HEK293 (cell line): Measurements from ENCODE around the gene TAGLN2.

Source experiments
- CTCF ChIA-PET: fragments of 350-600 bp; formaldehyde crosslinking; extraction: SDS; loops from one replicate; lab custom pipeline; 2021; ENCODE audit warnings: antibody characterized with exemption; lab: Yijun Ruan, JAX
- POLR2A ChIA-PET: fragments of 300-600 bp; formaldehyde crosslinking; extraction: SDS; loops from one replicate; lab custom pipeline; 2020; ENCODE audit warnings: antibody characterized with exemption, inconsistent platforms; lab: Yijun Ruan, JAX
- H3K27ac ChIP-seq: fragments of 200-500 bp; sonication (Bioruptor generic); 2 replicates; pipeline ENCODE4 v1.5.1; 2014; ENCODE audit warnings: low read depth, low read length, control low read depth, inconsistent platforms; ENCODE audit errors: extremely low read depth
- H3K36me3 ChIP-seq, 2 experiments: fragments of 200-500 bp in 1 of 2; sonication (Bioruptor generic) in 1 of 2; 1 replicate in 1 of 2; 2 replicates in 1 of 2; pipeline ENCODE4 v1.5.1; 2014 to 2017; ENCODE audit warnings: inconsistent platforms in 2 of 2, low read length in 2 of 2; ENCODE audit not compliant: control insufficient read depth in 2 of 2, insufficient read depth in 1 of 2
- H3K4me1 ChIP-seq: fragments of 200-500 bp; sonication (Bioruptor generic); 2 replicates; pipeline ENCODE4 v1.5.1; 2014; ENCODE audit warnings: mild to moderate bottlenecking, low read length, inconsistent platforms; ENCODE audit not compliant: control insufficient read depth, insufficient read depth
- H3K4me3 ChIP-seq: 2 replicates; pipeline ENCODE4 v1.5.1; 2011; ENCODE audit warnings: low read depth, mild to moderate bottlenecking, control low read depth, low read length, moderate library complexity
- H3K9me3 ChIP-seq: fragments of 200-500 bp; sonication (Bioruptor generic); 2 replicates; pipeline ENCODE4 v1.5.1; 2014; ENCODE audit warnings: low read depth, low read length, inconsistent platforms; ENCODE audit not compliant: control insufficient read depth, insufficient read depth
- BCL11A ChIP-seq: fragments of 450-650 bp; formaldehyde crosslinking; IDR thresholded peaks from 2 replicates; pipeline ENCODE4 v1.5.1; 2016; ENCODE audit warnings: low read depth, missing biosample characterization, missing genetic modification characterization
- EGR2 ChIP-seq: fragments of 450-650 bp; formaldehyde crosslinking; IDR thresholded peaks from 2 replicates; pipeline ENCODE4 v1.5.1; 2016; ENCODE audit warnings: low read depth, missing biosample characterization, missing genetic modification characterization
- HOXA7 ChIP-seq: sonication (generic); formaldehyde crosslinking; IDR thresholded peaks from 2 replicates; pipeline ENCODE4 v1.8.1; 2022; ENCODE audit warnings: missing genetic modification reagents, borderline replicate concordance
- KLF7 ChIP-seq: fragments of 450-650 bp; formaldehyde crosslinking; IDR thresholded peaks from 2 replicates; pipeline ENCODE4 v1.5.1; 2016; ENCODE audit warnings: missing biosample characterization, missing genetic modification characterization, borderline replicate concordance
- KLF9 ChIP-seq: fragments of 450-650 bp; formaldehyde crosslinking; IDR thresholded peaks from 2 replicates; pipeline ENCODE4 v1.5.1; 2016; ENCODE audit warnings: missing biosample characterization, missing genetic modification characterization, low read depth
- OSR2 ChIP-seq: fragments of 450-650 bp; formaldehyde crosslinking; IDR thresholded peaks from 2 replicates; pipeline ENCODE4 v1.5.1; 2016; ENCODE audit warnings: missing biosample characterization, missing genetic modification characterization
- SALL2 ChIP-seq: fragments of 450-650 bp; formaldehyde crosslinking; IDR thresholded peaks from 2 replicates; pipeline ENCODE4 v1.5.0; 2017; ENCODE audit warnings: missing biosample characterization, mild to moderate bottlenecking, missing genetic modification characterization, borderline replicate concordance
- SETDB1 ChIP-seq: IDR thresholded peaks from one replicate; pipeline ENCODE4 v1.6.1; 2017; ENCODE audit warnings: mild to moderate bottlenecking, low read length, moderate library complexity, mixed read lengths; ENCODE audit not compliant: insufficient read length
- SP7 ChIP-seq: fragments of 450-650 bp; formaldehyde crosslinking; IDR thresholded peaks from 2 replicates; pipeline ENCODE4 v1.5.1; 2016; ENCODE audit warnings: missing biosample characterization, missing genetic modification characterization
- TRIM28 ChIP-seq: IDR thresholded peaks from 2 replicates; pipeline ENCODE4 v1.6.1; 2011; ENCODE audit warnings: low read length, control low read depth, borderline replicate concordance
- WT1 ChIP-seq: fragments of 450-650 bp; formaldehyde crosslinking; IDR thresholded peaks from 2 replicates; pipeline ENCODE4 v1.5.1; 2016; ENCODE audit warnings: missing biosample characterization, missing genetic modification characterization
- ZBTB48 ChIP-seq: fragments of 450-650 bp; formaldehyde crosslinking; IDR thresholded peaks from 2 replicates; pipeline ENCODE4 v1.5.1; 2016; ENCODE audit warnings: missing biosample characterization, missing genetic modification characterization
- ZFP41 ChIP-seq: fragments of 450-650 bp; formaldehyde crosslinking; IDR thresholded peaks from 2 replicates; pipeline ENCODE4 v1.5.1; 2016; ENCODE audit warnings: missing biosample characterization, missing genetic modification characterization, borderline replicate concordance
- ZNF140 ChIP-seq: fragments of 450-650 bp; formaldehyde crosslinking; IDR thresholded peaks from 2 replicates; pipeline ENCODE4 v1.5.1; 2016; ENCODE audit warnings: missing biosample characterization, missing genetic modification characterization
- ZNF146 ChIP-seq: fragments of 450-650 bp; formaldehyde crosslinking; IDR thresholded peaks from 2 replicates; pipeline ENCODE4 v1.5.1; 2016; ENCODE audit warnings: missing biosample characterization, missing genetic modification characterization
- ZNF157 ChIP-seq: fragments of 450-650 bp; formaldehyde crosslinking; IDR thresholded peaks from 2 replicates; pipeline ENCODE4 v1.5.1; 2016; ENCODE audit warnings: missing biosample characterization, missing genetic modification characterization
- ZNF214 ChIP-seq: fragments of 450-650 bp; formaldehyde crosslinking; IDR thresholded peaks from 2 replicates; pipeline ENCODE4 v1.5.1; 2017; ENCODE audit warnings: missing biosample characterization, mild to moderate bottlenecking, missing genetic modification characterization, borderline replicate concordance
- ZNF223 ChIP-seq: fragments of 450-650 bp; formaldehyde crosslinking; IDR thresholded peaks from 2 replicates; pipeline ENCODE4 v1.5.1; 2016; ENCODE audit warnings: missing biosample characterization, missing genetic modification characterization
- ZNF24 ChIP-seq: fragments of 450-650 bp; formaldehyde crosslinking; IDR thresholded peaks from 2 replicates; pipeline ENCODE4 v1.5.1; 2016; ENCODE audit warnings: missing biosample characterization, missing genetic modification characterization
- ZNF248 ChIP-seq: fragments of 450-650 bp; formaldehyde crosslinking; IDR thresholded peaks from 2 replicates; pipeline ENCODE4 v1.5.1; 2017; ENCODE audit warnings: missing biosample characterization, missing genetic modification characterization
- ZNF335 ChIP-seq: fragments of 450-650 bp; formaldehyde crosslinking; conservative IDR thresholded peaks from 2 replicates; pipeline ENCODE4 v1.5.1; 2016; ENCODE audit warnings: missing biosample characterization, missing genetic modification characterization
- ZNF350 ChIP-seq: fragments of 450-650 bp; formaldehyde crosslinking; IDR thresholded peaks from 2 replicates; pipeline ENCODE4 v1.5.0; 2017; ENCODE audit warnings: missing biosample characterization, mild to moderate bottlenecking, missing genetic modification characterization
- ZNF600 ChIP-seq: fragments of 450-650 bp; formaldehyde crosslinking; IDR thresholded peaks from 2 replicates; pipeline ENCODE4 v1.5.1; 2016; ENCODE audit warnings: missing biosample characterization, missing genetic modification characterization
- ZNF654 ChIP-seq: fragments of 450-650 bp; formaldehyde crosslinking; IDR thresholded peaks from 2 replicates; pipeline ENCODE4 v1.5.1; 2016; ENCODE audit warnings: low read depth, missing biosample characterization, missing genetic modification characterization
- ZNF701 ChIP-seq: fragments of 450-650 bp; formaldehyde crosslinking; IDR thresholded peaks from 2 replicates; pipeline ENCODE4 v1.5.1; 2016; ENCODE audit warnings: missing biosample characterization, missing genetic modification characterization
- ZNF76 ChIP-seq: fragments of 450-650 bp; formaldehyde crosslinking; IDR thresholded peaks from 2 replicates; pipeline ENCODE4; 2016; ENCODE audit warnings: low read depth, missing biosample characterization, missing genetic modification characterization, borderline replicate concordance
- ZNF843 ChIP-seq: fragments of 450-650 bp; formaldehyde crosslinking; IDR thresholded peaks from 2 replicates; pipeline ENCODE4 v1.5.1; 2016; ENCODE audit warnings: missing biosample characterization, missing genetic modification characterization
- TF ChIP-seq, protein P1 (sequence below): fragments of 450-650 bp; formaldehyde crosslinking; IDR thresholded peaks from 2 replicates; pipeline ENCODE4 v1.5.1; 2016; ENCODE audit warnings: missing biosample characterization, missing genetic modification characterization, low read depth
- TF ChIP-seq, protein P2 (sequence below): fragments of 450-650 bp; formaldehyde crosslinking; IDR thresholded peaks from 2 replicates; pipeline ENCODE4 v1.5.1; 2017; ENCODE audit warnings: missing biosample characterization, missing genetic modification characterization
- TF ChIP-seq, protein P3 (sequence below): fragments of 450-650 bp; formaldehyde crosslinking; IDR thresholded peaks from 2 replicates; pipeline ENCODE4 v1.5.0; 2017; ENCODE audit warnings: missing biosample characterization, missing genetic modification characterization, borderline replicate concordance

Gene TAGLN2

DNA sequence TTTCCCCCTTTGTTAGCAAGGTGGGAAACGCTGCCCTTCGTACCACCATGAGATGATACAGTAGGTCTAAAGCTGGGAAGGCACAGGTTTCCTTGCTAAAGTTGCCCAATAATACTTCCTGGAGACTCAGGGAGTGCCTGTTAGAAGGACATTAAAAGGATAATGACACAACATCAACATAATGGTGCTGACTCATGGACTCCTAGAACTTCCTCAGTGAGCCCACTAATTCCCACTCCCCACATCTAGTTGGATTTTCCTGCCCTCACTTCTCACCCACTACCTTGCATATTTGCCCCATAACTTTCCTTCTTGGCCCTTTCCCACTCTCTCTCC, 42.8 kb downstream of the TAGLN2 start (continued):
- TF ChIP-seq, protein P1, sequence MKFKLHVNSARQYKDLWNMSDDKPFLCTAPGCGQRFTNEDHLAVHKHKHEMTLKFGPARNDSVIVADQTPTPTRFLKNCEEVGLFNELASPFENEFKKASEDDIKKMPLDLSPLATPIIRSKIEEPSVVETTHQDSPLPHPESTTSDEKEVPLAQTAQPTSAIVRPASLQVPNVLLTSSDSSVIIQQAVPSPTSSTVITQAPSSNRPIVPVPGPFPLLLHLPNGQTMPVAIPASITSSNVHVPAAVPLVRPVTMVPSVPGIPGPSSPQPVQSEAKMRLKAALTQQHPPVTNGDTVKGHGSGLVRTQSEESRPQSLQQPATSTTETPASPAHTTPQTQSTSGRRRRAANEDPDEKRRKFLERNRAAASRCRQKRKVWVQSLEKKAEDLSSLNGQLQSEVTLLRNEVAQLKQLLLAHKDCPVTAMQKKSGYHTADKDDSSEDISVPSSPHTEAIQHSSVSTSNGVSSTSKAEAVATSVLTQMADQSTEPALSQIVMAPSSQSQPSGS (tag by site-specific recombination), result no peak
- TF ChIP-seq EGR2 (peak; percentile 34; the same call in 1 of the 2 replicates), WT1 (no peak)

DNA sequence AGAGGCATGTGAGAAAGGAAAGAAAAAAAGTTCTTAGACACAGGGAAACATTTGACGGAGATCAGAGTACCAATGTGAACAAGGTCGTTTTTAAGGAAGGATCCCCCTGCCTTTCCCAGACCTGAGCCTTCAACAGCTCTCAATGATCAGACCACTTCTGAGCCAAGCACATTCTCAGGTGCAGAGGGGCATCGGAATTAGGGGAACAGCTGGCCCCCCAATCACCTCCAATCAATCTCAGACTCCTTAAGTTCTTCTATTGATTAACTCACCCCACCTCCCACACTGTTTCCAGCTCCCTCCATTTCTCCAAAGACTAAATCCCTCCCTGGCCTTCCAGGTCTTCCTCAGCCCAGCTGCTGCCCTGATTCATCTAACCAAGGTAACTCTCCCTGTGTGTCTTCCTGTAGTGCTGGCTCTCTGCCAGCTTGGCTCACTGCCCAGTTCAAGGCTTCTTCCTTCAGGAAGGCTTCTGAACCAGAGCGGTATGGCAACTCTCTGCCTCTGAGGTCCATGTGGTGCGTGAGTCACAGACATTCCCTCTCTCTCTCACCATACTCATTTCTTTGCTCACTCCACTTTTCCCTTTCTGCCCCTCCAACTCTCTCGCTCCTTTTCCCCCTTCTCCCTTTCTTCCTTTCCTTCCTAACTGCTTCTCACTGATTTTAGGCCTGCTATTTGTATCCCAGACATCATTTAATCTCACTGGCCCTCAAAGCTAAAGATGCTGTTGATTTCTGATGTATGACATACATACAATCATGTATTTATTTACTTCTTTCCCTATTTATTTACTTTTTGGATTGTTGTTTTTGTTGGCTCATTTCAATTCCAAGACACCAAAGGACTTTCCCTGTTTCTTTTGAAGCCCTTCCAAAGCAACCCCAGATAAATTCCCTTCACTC, 43.4 kb downstream of the TAGLN2 start:
- Histone ChIP-seq H3K9me3 (no peaks in the 10 kb centered on the region), H3K4me3 (no peak overlapping the region), H3K27ac (no peak overlapping the region), H3K4me1 (peaks cover 11% of the 10 kb centered on the region), H3K36me3 (no peaks in the 10 kb centered on the region)
- CTCF ChIA-PET, result interaction anchor here (0.6 to 4.5 kb wide), 9 partner anchors 8 to 269 kb away, joined by 3 to 21 read pairs (median 5); no protein-coding TSS in a partner anchor
- POLR2A ChIA-PET, result interaction anchor here (1.6 kb wide), 1 partner anchor 28 kb away, joined by 5 read pairs; no protein-coding TSS in a partner anchor
- TF ChIP-seq SP7 (peak; percentile 64), HOXA7 (CRISPR knock-in tag) (no peak), ZNF654 (no peak), ZNF335 (tag by site-specific recombination) (peak; percentile 57), ZNF248 (tag by site-specific recombination) (peak; percentile 86; the same call in 1 of the 2 replicates), ZNF600 (tag by site-specific recombination) (peak; percentile 92), SALL2 (tag by site-specific recombination) (0 out of 2 replicates have a peak, but pooled peaks have one; percentile 12), ZNF223 (tag by site-specific recombination) (no peak), SETDB1 (no peak), OSR2 (tag by site-specific recombination) (peak; percentile 58), BCL11A (tag by site-specific recombination) (no peak), ZNF140 (tag by site-specific recombination) (peak; percentile 88; the same call in 1 of the 2 replicates), ZNF76 (tag by site-specific recombination) (no peak), ZFP41 (no peak), TRIM28 (no peak), ZNF350 (tag by site-specific recombination) (peak; percentile 43; the same call in 1 of the 2 replicates), KLF7 (tag by site-specific recombination) (no peak), ZNF24 (tag by site-specific recombination) (no peak), ZNF146 (tag by site-specific recombination) (no peak), ZNF701 (tag by site-specific recombination) (no peak), ZNF214 (no peak), KLF9 (no peak), ZNF157 (tag by site-specific recombination) (no peak), ZBTB48 (tag by site-specific recombination) (no peak), ZNF843 (tag by site-specific recombination) (no peak)
- TF ChIP-seq, protein P2, sequence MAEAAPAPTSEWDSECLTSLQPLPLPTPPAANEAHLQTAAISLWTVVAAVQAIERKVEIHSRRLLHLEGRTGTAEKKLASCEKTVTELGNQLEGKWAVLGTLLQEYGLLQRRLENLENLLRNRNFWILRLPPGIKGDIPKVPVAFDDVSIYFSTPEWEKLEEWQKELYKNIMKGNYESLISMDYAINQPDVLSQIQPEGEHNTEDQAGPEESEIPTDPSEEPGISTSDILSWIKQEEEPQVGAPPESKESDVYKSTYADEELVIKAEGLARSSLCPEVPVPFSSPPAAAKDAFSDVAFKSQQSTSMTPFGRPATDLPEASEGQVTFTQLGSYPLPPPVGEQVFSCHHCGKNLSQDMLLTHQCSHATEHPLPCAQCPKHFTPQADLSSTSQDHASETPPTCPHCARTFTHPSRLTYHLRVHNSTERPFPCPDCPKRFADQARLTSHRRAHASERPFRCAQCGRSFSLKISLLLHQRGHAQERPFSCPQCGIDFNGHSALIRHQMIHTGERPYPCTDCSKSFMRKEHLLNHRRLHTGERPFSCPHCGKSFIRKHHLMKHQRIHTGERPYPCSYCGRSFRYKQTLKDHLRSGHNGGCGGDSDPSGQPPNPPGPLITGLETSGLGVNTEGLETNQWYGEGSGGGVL (tag by site-specific recombination), result peak; percentile 72
- TF ChIP-seq, protein P1 (tag by site-specific recombination), result no peak
- TF ChIP-seq, protein P3, sequence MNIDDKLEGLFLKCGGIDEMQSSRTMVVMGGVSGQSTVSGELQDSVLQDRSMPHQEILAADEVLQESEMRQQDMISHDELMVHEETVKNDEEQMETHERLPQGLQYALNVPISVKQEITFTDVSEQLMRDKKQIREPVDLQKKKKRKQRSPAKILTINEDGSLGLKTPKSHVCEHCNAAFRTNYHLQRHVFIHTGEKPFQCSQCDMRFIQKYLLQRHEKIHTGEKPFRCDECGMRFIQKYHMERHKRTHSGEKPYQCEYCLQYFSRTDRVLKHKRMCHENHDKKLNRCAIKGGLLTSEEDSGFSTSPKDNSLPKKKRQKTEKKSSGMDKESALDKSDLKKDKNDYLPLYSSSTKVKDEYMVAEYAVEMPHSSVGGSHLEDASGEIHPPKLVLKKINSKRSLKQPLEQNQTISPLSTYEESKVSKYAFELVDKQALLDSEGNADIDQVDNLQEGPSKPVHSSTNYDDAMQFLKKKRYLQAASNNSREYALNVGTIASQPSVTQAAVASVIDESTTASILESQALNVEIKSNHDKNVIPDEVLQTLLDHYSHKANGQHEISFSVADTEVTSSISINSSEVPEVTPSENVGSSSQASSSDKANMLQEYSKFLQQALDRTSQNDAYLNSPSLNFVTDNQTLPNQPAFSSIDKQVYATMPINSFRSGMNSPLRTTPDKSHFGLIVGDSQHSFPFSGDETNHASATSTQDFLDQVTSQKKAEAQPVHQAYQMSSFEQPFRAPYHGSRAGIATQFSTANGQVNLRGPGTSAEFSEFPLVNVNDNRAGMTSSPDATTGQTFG, result peak; percentile 77; the same call in 1 of the 2 replicates
